ENCODE data around the gene GNAS. TPM values are rescaled to one million over a fixed set of nuclear protein-coding genes. Genes with fewer than 3 reads are reported as not detected.
A peak's percentile ranks its signal among the peaks of the same experiment; 100 is the strongest.

GNAS gene
- total and polyA plus RNA-seq, 4 donors, result 115 to 360 (median 277) TPM

GRCh38 chr20:58907320-58908137 is 55.0 kb downstream of the GNAS start:
- peak; percentile 52 for TF ChIP-seq YY1 (IDR thresholded peaks at IDR 0.05)
- no peak for TF ChIP-seq CTCF (IDR thresholded peaks at IDR 0.05; ENCODE audit: low read depth, low read length, missing input control)
- TF ChIP-seq FOXA2 (IDR thresholded peaks at IDR 0.05), result no peak
- no peak for TF ChIP-seq GABPA (IDR thresholded peaks at IDR 0.05 in 1 of 2, conservative IDR thresholded peaks at IDR 0.05 in 1 of 2)
- TF ChIP-seq REST (IDR thresholded peaks at IDR 0.05), result no peak
- no peak for TF ChIP-seq ATF3 (IDR thresholded peaks at IDR 0.05)
- no peak for TF ChIP-seq TAF1 (conservative IDR thresholded peaks at IDR 0.05)
- TF ChIP-seq RXRA (IDR thresholded peaks at IDR 0.05), result no peak
- no peak for TF ChIP-seq HNF4G (IDR thresholded peaks at IDR 0.05)
- TF ChIP-seq JUND (IDR thresholded peaks at IDR 0.05), result peak in 1 of 2 donors; percentile 43
- TF ChIP-seq EGR1 (IDR thresholded peaks at IDR 0.05; ENCODE audit: low read depth in 2 of 2), result no peak
- TF ChIP-seq ZBTB33 (IDR thresholded peaks at IDR 0.05), result no peak
- TF ChIP-seq NR2F2 (IDR thresholded peaks at IDR 0.05), result peak; percentile 33
- TF ChIP-seq FOXA1 (IDR thresholded peaks at IDR 0.05), result no peak
- TF ChIP-seq SP1 (IDR thresholded peaks at IDR 0.05), result peak; percentile 31
- TF ChIP-seq RAD21 (IDR thresholded peaks at IDR 0.05), result peak in 1 of 2 donors; percentile 19
- TF ChIP-seq HNF4A (conservative IDR thresholded peaks at IDR 0.05), result no peak
- no peak for TF ChIP-seq MAX (IDR thresholded peaks at IDR 0.05)
- no peak overlapping the region for H3K4me3 ChIP-seq (ENCODE audit: low read depth in 1 of 3, low read length in 3 of 3)

More at GRCh38 chr20:58907320-58908137, 55.0 kb downstream of the GNAS start:
- 57% methylated on average over 13 of the region's 13 CpGs for WGBS
- Histone ChIP-seq H3K4me1 (ENCODE audit: control insufficient read depth in 4 of 4, insufficient read depth in 4 of 4, low read length in 3 of 4) (peaks cover 0 to 6% (median 3%) of the 10 kb centered on the region in 4 donors), H3K27ac (ENCODE audit: low read depth in 1 of 2, low read length in 2 of 2) (peak overlapping the region; percentile 6 to 39), H3K9me3 (ENCODE audit: control insufficient read depth in 4 of 4, low read length in 3 of 4) (no peaks in the 10 kb centered on the region), H3K9ac (ENCODE audit: low read depth in 1 of 2, low read length in 2 of 2) (peak overlapping the region in 1 of 2 donors; percentile 5), H3K36me3 (ENCODE audit: control insufficient read depth in 4 of 4, insufficient read depth in 3 of 4, low read depth in 1 of 4, low read length in 3 of 4) (peaks cover 18 to 70% (median 58%) of the 10 kb centered on the region in 4 donors), H3K27me3 (ENCODE audit: control insufficient read depth in 4 of 4, insufficient read depth in 4 of 4, low read length in 3 of 4) (no peaks in the 10 kb centered on the region)
- peak; percentile 55 for DNase-seq (ENCODE audit: low spot score)

Measured in liver (tissue), 9 donors.